B cell (primary cell): Measurements from ENCODE around the gene GLIS2. TPM values are rescaled to one million over a fixed set of nuclear protein-coding genes. Genes with fewer than 3 reads are reported as not detected.

Experiments
- ATAC-seq: fragments of 200-7000 bp; cut with Tn5 transposase; one replicate; pipeline ENCODE4 v1.10.0; 2021; ENCODE audit warnings: low read depth, mild to moderate bottlenecking, moderate number of reproducible peaks, moderate library complexity
- CTCF ChIA-PET: fragments of 350-600 bp; sonication (Branson Sonifier 250); formaldehyde crosslinking; loops from one replicate; lab custom pipeline; 2021; ENCODE audit warnings: antibody characterized with exemption, inconsistent platforms; lab: Charles Lee
- POLR2A ChIA-PET: fragments of 350-600 bp; sonication (Branson Sonifier 250); formaldehyde crosslinking; loops from one replicate; lab custom pipeline; 2021; ENCODE audit warnings: antibody characterized with exemption; lab: Charles Lee
- DNase-seq: peaks from one replicate; pipeline ENCODE4 v3.0.0; 2013
- H2AFZ ChIP-seq: 2 replicates; pipeline ENCODE4 v1.6.1; 2012; ENCODE audit warnings: mild to moderate bottlenecking, low read depth, low read length; ENCODE audit not compliant: insufficient read depth, poor library complexity, severe bottlenecking
- H3K27ac ChIP-seq, 2 donors: 1 replicate in 1 of 2; 2 replicates in 1 of 2; pipeline ENCODE4 v1.5.1; 2012 to 2013; ENCODE audit warnings: low read length in 2 of 2, mild to moderate bottlenecking in 2 of 2, moderate library complexity in 1 of 2
- H3K27me3 ChIP-seq, 4 experiments: fragments of 200-600 bp in 1 of 4; sonication (generic) in 1 of 4; replicated peaks in 1 of 4; 1 replicate in 2 of 4; 2 replicates in 2 of 4; pipeline versions ENCODE4 v1.6.1 to v1.7.0; 2013 to 2016; ENCODE audit warnings: low read length in 3 of 4, mild to moderate bottlenecking in 2 of 4, mixed read lengths in 1 of 4, moderate library complexity in 1 of 4; ENCODE audit not compliant: insufficient read depth in 4 of 4, control insufficient read depth in 3 of 4; ENCODE audit errors: control extremely low read depth in 1 of 4
- H3K36me3 ChIP-seq, 2 experiments: replicated peaks in 1 of 2; 1 replicate in 1 of 2; 2 replicates in 1 of 2; pipeline versions ENCODE4 v1.6.1 to v1.7.1; 2013; ENCODE audit warnings: low read length in 1 of 2; ENCODE audit not compliant: insufficient read depth in 2 of 2, control insufficient read depth in 1 of 2; ENCODE audit errors: control extremely low read depth in 1 of 2, extremely low read depth in 1 of 2
- H3K4me1 ChIP-seq, 2 donors: fragments of 200-600 bp in 1 of 2; sonication (generic) in 1 of 2; 1 replicate in 1 of 2; 2 replicates in 1 of 2; pipeline versions ENCODE4 v1.5.1 to v1.6.1; 2013 to 2017; ENCODE audit warnings: low read length in 2 of 2; ENCODE audit not compliant: control insufficient read depth in 2 of 2, insufficient read depth in 2 of 2
- H3K4me2 ChIP-seq: replicated peaks from 2 replicates; pipeline ENCODE3; 2012; ENCODE audit warnings: mild to moderate bottlenecking, low read depth, low read length; ENCODE audit not compliant: poor library complexity, severe bottlenecking
- H3K4me3 ChIP-seq, 5 experiments: fragments of 200-600 bp in 1 of 5; sonication (generic) in 1 of 5; 1 replicate in 3 of 5; 2 replicates in 2 of 5; pipeline versions ENCODE4 v1.5.1 to v1.7.0; 2011 to 2016; ENCODE audit warnings: low read length in 4 of 5, mild to moderate bottlenecking in 4 of 5, low read depth in 2 of 5, control low read depth in 1 of 5, moderate library complexity in 1 of 5; ENCODE audit not compliant: insufficient read depth in 1 of 5; ENCODE audit errors: control extremely low read depth in 1 of 5, extremely low read depth in 1 of 5
- H3K79me2 ChIP-seq: fragments of 200-600 bp; sonication (generic); one replicate; pipeline ENCODE4 v1.6.0; 2016; ENCODE audit warnings: low read length; ENCODE audit not compliant: control insufficient read depth, insufficient read depth
- H3K9ac ChIP-seq: fragments of 200-600 bp; sonication (generic); 2 replicates; pipeline ENCODE4 v1.6.1; 2017; ENCODE audit warnings: mild to moderate bottlenecking, low read length, moderate library complexity
- H3K9me3 ChIP-seq, 3 donors: one replicate each; pipeline versions ENCODE4 v1.6.1 to v1.7.1; 2013; ENCODE audit warnings: low read length in 2 of 3; ENCODE audit not compliant: control insufficient read depth in 2 of 3, insufficient read depth in 1 of 3; ENCODE audit errors: control extremely low read depth in 1 of 3
- H4K20me1 ChIP-seq: 2 replicates; pipeline ENCODE4 v1.6.0; 2012; ENCODE audit warnings: mild to moderate bottlenecking, low read length; ENCODE audit not compliant: insufficient read depth, control insufficient read depth, poor library complexity, severe bottlenecking
- H3K27ac Mint-ChIP-seq: one replicate; pipeline ENCODE4 v1.8.0; 2021; ENCODE audit warnings: mixed read lengths
- H3K27me3 Mint-ChIP-seq: one replicate; pipeline ENCODE4 v1.8.0; 2021; ENCODE audit warnings: mixed read lengths
- H3K4me1 Mint-ChIP-seq: one replicate; pipeline ENCODE4 v1.8.0; 2021; ENCODE audit warnings: mixed read lengths
- H3K4me3 Mint-ChIP-seq: one replicate; pipeline ENCODE4 v1.8.0; 2021; ENCODE audit warnings: mixed read lengths
- H3K9me3 Mint-ChIP-seq: one replicate; pipeline ENCODE4 v1.8.0; 2022; ENCODE audit warnings: mixed read lengths; ENCODE audit not compliant: insufficient read depth
- EZH2 ChIP-seq: IDR thresholded peaks from 2 replicates; pipeline ENCODE4 v1.6.1; 2012; ENCODE audit warnings: borderline replicate concordance, low read depth, mild to moderate bottlenecking, moderate library complexity, low read length; ENCODE audit not compliant: insufficient read depth, poor library complexity, severe bottlenecking
- WGBS: methylation state at CpG from one replicate; pipeline ENCODE4 v1.1.5; 2013; ENCODE audit warnings: missing lambda C conversion rate; ENCODE audit not compliant: insufficient coverage; 5-methylcytosine and 5-hydroxymethylcytosine counted together
- intact Hi-C: fragments of 100-400 bp; cut with micrococcal nuclease; formaldehyde crosslinking; loops from one replicate; pipeline ENCODE4 v1.10.0; 2022
- polyA plus RNA-seq: library from polyadenylated mRNA; depleted of rRNA; stranded (reverse); fragments of >200 nt; gene quantifications from 2 replicates; pipeline ENCODE4 v1.2.3, GENCODE V29; 2012
- total RNA-seq, 2 donors: library from RNA; stranded (reverse); fragments of 120-200 nt in 1 of 2; gene quantifications; 1 replicate in 1 of 2; 2 replicates in 1 of 2; pipeline versions ENCODE4 v1.2.3 to v1.2.4, GENCODE V29; 2013 to 2022
- TF ChIP-seq, protein P1 (sequence below): fragments of 200-600 bp; IDR thresholded peaks from one replicate; pipeline ENCODE4 v1.8.0; 2022; ENCODE audit warnings: antibody characterized with exemption, mild to moderate bottlenecking

GLIS2 gene
- total and polyA plus RNA-seq, 2 donors (not counting 1 experiment from before 2014, with no cell fraction given), result not detected

- H3K4me1 ChIP-seq, result peaks cover 18 to 19% of the 10 kb centered on the region in 2 donors
- H3K36me3 ChIP-seq, result peaks cover 0 to 17% of the 10 kb centered on the region in 2 experiments
These were observed 61.2 kb downstream of the GLIS2 start for GRCh38 chr16:4376893-4377572.

More at GRCh38 chr16:4376893-4377572, 61.2 kb downstream of the GLIS2 start:
- Histone ChIP-seq H3K27me3 (no peaks in the 10 kb centered on the region), H4K20me1 (peaks cover 96% of the 10 kb centered on the region), H3K9ac (no peak overlapping the region), H2AFZ (no peak overlapping the region), H3K79me2 (peaks cover 21% of the 10 kb centered on the region), H3K4me2 (no peak overlapping the region), H3K4me3 (no peak overlapping the region), H3K9me3 (no peaks in the 10 kb centered on the region), H3K27ac (no peak overlapping the region)
- ChIA-PET CTCF (interaction anchor here (0.8 to 1.4 kb wide), 3 partner anchors 15 to 26 kb away, joined by 3 to 6 read pairs (median 6); no protein-coding TSS in a partner anchor), POLR2A (no interaction called here)
- no peak overlapping the region for H3K27ac Mint-ChIP-seq
- no peak for DNase-seq
- ATAC-seq, result no peak
- intact Hi-C loops, result no loop called here
- TF ChIP-seq, protein P1, sequence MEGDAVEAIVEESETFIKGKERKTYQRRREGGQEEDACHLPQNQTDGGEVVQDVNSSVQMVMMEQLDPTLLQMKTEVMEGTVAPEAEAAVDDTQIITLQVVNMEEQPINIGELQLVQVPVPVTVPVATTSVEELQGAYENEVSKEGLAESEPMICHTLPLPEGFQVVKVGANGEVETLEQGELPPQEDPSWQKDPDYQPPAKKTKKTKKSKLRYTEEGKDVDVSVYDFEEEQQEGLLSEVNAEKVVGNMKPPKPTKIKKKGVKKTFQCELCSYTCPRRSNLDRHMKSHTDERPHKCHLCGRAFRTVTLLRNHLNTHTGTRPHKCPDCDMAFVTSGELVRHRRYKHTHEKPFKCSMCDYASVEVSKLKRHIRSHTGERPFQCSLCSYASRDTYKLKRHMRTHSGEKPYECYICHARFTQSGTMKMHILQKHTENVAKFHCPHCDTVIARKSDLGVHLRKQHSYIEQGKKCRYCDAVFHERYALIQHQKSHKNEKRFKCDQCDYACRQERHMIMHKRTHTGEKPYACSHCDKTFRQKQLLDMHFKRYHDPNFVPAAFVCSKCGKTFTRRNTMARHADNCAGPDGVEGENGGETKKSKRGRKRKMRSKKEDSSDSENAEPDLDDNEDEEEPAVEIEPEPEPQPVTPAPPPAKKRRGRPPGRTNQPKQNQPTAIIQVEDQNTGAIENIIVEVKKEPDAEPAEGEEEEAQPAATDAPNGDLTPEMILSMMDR, result no peak
- TF ChIP-seq EZH2, result no peak
- no peaks in the 10 kb centered on the region for H3K9me3 Mint-ChIP-seq
- peaks cover 24% of the 10 kb centered on the region for H3K4me1 Mint-ChIP-seq
- H3K4me3 Mint-ChIP-seq, result no peak overlapping the region
- 99% methylated on average over 18 of the region's 27 CpGs for WGBS
- no peaks in the 10 kb centered on the region for H3K27me3 Mint-ChIP-seq
